ENCODE data around the gene GSG1. TPM values are rescaled to one million over a fixed set of nuclear protein-coding genes. Genes with fewer than 3 reads are reported as not detected.
"Not testable (repeated sequence)": the region's sequence is repeated elsewhere in the genome, so short reads cannot be mapped to it uniquely, and the experiment has no call there.

Gene GSG1
- polyA plus RNA-seq, 3 donors: 0.43 to 0.92 (median 0.58) TPM

GRCh38 chr12:13038491-13039161, 64.8 kb downstream of the GSG1 start:
- no peak for DNase-seq (ENCODE audit: extremely low read depth in 1 of 11, low read depth in 9 of 11, low spot score in 4 of 11)

GRCh38 chr12:13036881-13037280, 66.6 kb downstream of the GSG1 start:
- no peak for DNase-seq (ENCODE audit: extremely low read depth in 1 of 11, low read depth in 9 of 11, low spot score in 4 of 11)

GRCh38 chr12:13035335-13035734, 68.1 kb downstream of the GSG1 start:
- DNase-seq (ENCODE audit: extremely low read depth in 1 of 11, low read depth in 9 of 11, low spot score in 4 of 11): not testable (repeated sequence)

Other genes starting within 250 kb of the GSG1 start
- gene GPRC5A, start 212.1 kb downstream of the GSG1 start, polyA plus RNA-seq (ENCODE audit: insufficient read length in 3 of 3): 10 to 100 TPM in 1 of 3 donors, 1 to 10 TPM in 2; 6.1 to 19.0 (median 6.6) TPM
- under 1 TPM; 0.33 to 0.80 (median 0.71) TPM for gene GPRC5D, start 151.5 kb downstream of the GSG1 start, polyA plus RNA-seq (ENCODE audit: insufficient read length in 3 of 3)
- 10 to 100 TPM; 62.1 to 74.2 (median 64.6) TPM for gene HEBP1, start 103.4 kb downstream of the GSG1 start, polyA plus RNA-seq (ENCODE audit: insufficient read length in 3 of 3)
- 10 to 100 TPM; 10.9 to 12.4 (median 12.1) TPM for gene FAM234B, start 59.3 kb downstream of the GSG1 start, polyA plus RNA-seq (ENCODE audit: insufficient read length in 3 of 3)
- gene EMP1, start 93.1 kb upstream of the GSG1 start, polyA plus RNA-seq (ENCODE audit: insufficient read length in 3 of 3): 100 to 1,000 TPM; 105 to 117 (median 114) TPM